SK-N-MC (cell line): ENCODE data around the gene MTG2.

Experiments used
- EZH2 ChIP-seq: fragments of 200-600 bp; sonication (generic); IDR thresholded peaks from one replicate; pipeline ENCODE4 v1.6.1; 2017; ENCODE audit warnings: antibody characterized with exemption
- FOXP2 ChIP-seq: optimal IDR thresholded peaks from 2 replicates; pipeline ENCODE3; 2011; ENCODE audit warnings: mild to moderate bottlenecking, moderate library complexity; ENCODE audit not compliant: insufficient read depth; ENCODE audit errors: extremely low read length, control extremely low read depth

GRCh38 chr20:62165762-62166399, 16.9 kb upstream of the MTG2 start:
- TF ChIP-seq EZH2 = no peak
- TF ChIP-seq FOXP2 = no peak
